ENCODE measurements around the gene KMT2A. TPM values are rescaled to one million over a fixed set of nuclear protein-coding genes. Genes with fewer than 3 reads are reported as not detected.

KMT2A gene
- total RNA-seq, 1 experiment from 2014 or later, result 50.4 TPM

GRCh38 chr11:118531597-118532084 lies 95.3 kb downstream of the KMT2A start:
- peak overlapping the region; percentile 45 for H2AFZ ChIP-seq (ENCODE audit: low read depth, low read length, poor library complexity, severe bottlenecking)
- CTCF ChIA-PET, result no interaction called here
- H3K4me1 ChIP-seq (ENCODE audit: control insufficient read depth in 1 of 2, insufficient read depth in 2 of 2, low read length in 2 of 2), result peaks cover 13 to 25% of the 10 kb centered on the region in 2 experiments
- peak overlapping the region; percentile 89 to 94 for H3K4me3 ChIP-seq (replicated peaks in 1 of 2; ENCODE audit: low read depth in 1 of 2, low read length in 2 of 2)
- DNase-seq (ENCODE audit: low read depth, low spot score), result no peak
- peak overlapping the region; percentile 65 for H3K9ac ChIP-seq (ENCODE audit: low read length)
- H3K27me3 ChIP-seq (ENCODE audit: insufficient read depth, low read length), result no peaks in the 10 kb centered on the region
- POLR2A ChIA-PET, result no interaction called here
- H3K9me3 ChIP-seq (ENCODE audit: control insufficient read depth in 1 of 2, insufficient read depth in 1 of 2, low read depth in 1 of 2, low read length in 2 of 2), result no peaks in the 10 kb centered on the region
- peak overlapping the region; percentile 82 for H3K4me2 ChIP-seq (ENCODE audit: low read length)
- H4K20me1 ChIP-seq (ENCODE audit: insufficient read depth), result no peaks in the 10 kb centered on the region
- H3K27ac ChIP-seq (ENCODE audit: low read depth, low read length), result peak overlapping the region; percentile 87
- intact Hi-C loops (cut with micrococcal nuclease), result no loop called here
- RAD21 ChIA-PET (ENCODE audit: low non-redundant PET in 1 of 2, low total read pairs in 2 of 2, uncharacterized antibody in 2 of 2, unreplicated experiment in 2 of 2), result no interaction called here
- no peaks in the 10 kb centered on the region for H3K9me2 ChIP-seq (ENCODE audit: insufficient read depth)
- H3K79me2 ChIP-seq (ENCODE audit: insufficient read depth, low read length), result no peaks in the 10 kb centered on the region
- no peaks in the 10 kb centered on the region; a peak in 1 of 4 replicates for H3K36me3 ChIP-seq (ENCODE audit: control insufficient read depth in 1 of 2, insufficient read depth in 2 of 2, low read length in 2 of 2)
- TF ChIP-seq ZFX (IDR thresholded peaks at IDR 0.05) (no peak), POLR2AphosphoS5 (IDR thresholded peaks at IDR 0.05; ENCODE audit: low read depth, low read length) (no peak), EGR1 (IDR thresholded peaks at IDR 0.05; ENCODE audit: low read depth) (no peak)
- peak; percentile 46 for ATAC-seq
- BruUV-seq (replicated peaks), result TSS peak; percentile 36

GRCh38 chr11:118532091-118532490 lies 95.8 kb downstream of the KMT2A start:
- CTCF ChIA-PET, result no interaction called here

More at GRCh38 chr11:118532091-118532490, 95.8 kb downstream of the KMT2A start:
- Histone ChIP-seq H3K27ac (ENCODE audit: low read depth, low read length) (peak overlapping the region; percentile 87), H3K79me2 (ENCODE audit: insufficient read depth, low read length) (no peaks in the 10 kb centered on the region), H3K4me3 (replicated peaks in 1 of 2; ENCODE audit: low read depth in 1 of 2, low read length in 2 of 2) (peak overlapping the region; percentile 89 to 94), H3K4me1 (ENCODE audit: control insufficient read depth in 1 of 2, insufficient read depth in 2 of 2, low read length in 2 of 2) (peaks cover 17 to 29% of the 10 kb centered on the region in 2 experiments), H3K36me3 (ENCODE audit: control insufficient read depth in 1 of 2, insufficient read depth in 2 of 2, low read length in 2 of 2) (no peaks in the 10 kb centered on the region; a peak in 1 of 4 replicates), H3K9ac (ENCODE audit: low read length) (peak overlapping the region; percentile 65), H3K9me2 (ENCODE audit: insufficient read depth) (no peaks in the 10 kb centered on the region), H3K27me3 (ENCODE audit: insufficient read depth, low read length) (no peaks in the 10 kb centered on the region), H3K4me2 (ENCODE audit: low read length) (peak overlapping the region; percentile 82), H4K20me1 (ENCODE audit: insufficient read depth) (no peaks in the 10 kb centered on the region), H2AFZ (ENCODE audit: low read depth, low read length, poor library complexity, severe bottlenecking) (no peak overlapping the region), H3K9me3 (ENCODE audit: control insufficient read depth in 1 of 2, insufficient read depth in 1 of 2, low read depth in 1 of 2, low read length in 2 of 2) (no peaks in the 10 kb centered on the region)
- no TSS peak for BruUV-seq (replicated peaks)
- no peak for DNase-seq (ENCODE audit: low read depth, low spot score)
- POLR2A ChIA-PET, result no interaction called here
- no peak for TF ChIP-seq YY1 (IDR thresholded peaks at IDR 0.05; ENCODE audit: extremely low read depth, insufficient replicate concordance, low read depth, low read length)
- TF ChIP-seq CEBPB (IDR thresholded peaks at IDR 0.05; ENCODE audit: low read depth), result no peak
- TF ChIP-seq SRF (IDR thresholded peaks at IDR 0.05; ENCODE audit: low read depth), result no peak
- no peak for TF ChIP-seq EZH2phosphoT487 (IDR thresholded peaks at IDR 0.05; ENCODE audit: borderline replicate concordance)
- no peak for TF ChIP-seq JUND (IDR thresholded peaks at IDR 0.05)
- TF ChIP-seq POLR2A (IDR thresholded peaks at IDR 0.05; ENCODE audit: borderline replicate concordance, extremely low read depth, insufficient read depth, insufficient read length), result no peak
- no peak for TF ChIP-seq TCF7L2 (IDR thresholded peaks at IDR 0.05; ENCODE audit: borderline replicate concordance, extremely low read depth, insufficient read depth, insufficient read length)
- no peak for TF ChIP-seq ZFX (IDR thresholded peaks at IDR 0.05)
- TF ChIP-seq FOSL1 (IDR thresholded peaks at IDR 0.05; ENCODE audit: low read depth), result no peak
- TF ChIP-seq RAD21 (IDR thresholded peaks at IDR 0.05; ENCODE audit: low read depth), result no peak
- TF ChIP-seq SP1 (IDR thresholded peaks at IDR 0.05; ENCODE audit: low read depth), result no peak
- TF ChIP-seq, protein P1, sequence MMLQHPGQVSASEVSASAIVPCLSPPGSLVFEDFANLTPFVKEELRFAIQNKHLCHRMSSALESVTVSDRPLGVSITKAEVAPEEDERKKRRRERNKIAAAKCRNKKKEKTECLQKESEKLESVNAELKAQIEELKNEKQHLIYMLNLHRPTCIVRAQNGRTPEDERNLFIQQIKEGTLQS (IDR thresholded peaks at IDR 0.05), result no peak
- no peak for TF ChIP-seq MAX (IDR thresholded peaks at IDR 0.05)
- TF ChIP-seq CBX3 (IDR thresholded peaks at IDR 0.05; ENCODE audit: low read depth), result no peak
- TF ChIP-seq, protein P2, sequence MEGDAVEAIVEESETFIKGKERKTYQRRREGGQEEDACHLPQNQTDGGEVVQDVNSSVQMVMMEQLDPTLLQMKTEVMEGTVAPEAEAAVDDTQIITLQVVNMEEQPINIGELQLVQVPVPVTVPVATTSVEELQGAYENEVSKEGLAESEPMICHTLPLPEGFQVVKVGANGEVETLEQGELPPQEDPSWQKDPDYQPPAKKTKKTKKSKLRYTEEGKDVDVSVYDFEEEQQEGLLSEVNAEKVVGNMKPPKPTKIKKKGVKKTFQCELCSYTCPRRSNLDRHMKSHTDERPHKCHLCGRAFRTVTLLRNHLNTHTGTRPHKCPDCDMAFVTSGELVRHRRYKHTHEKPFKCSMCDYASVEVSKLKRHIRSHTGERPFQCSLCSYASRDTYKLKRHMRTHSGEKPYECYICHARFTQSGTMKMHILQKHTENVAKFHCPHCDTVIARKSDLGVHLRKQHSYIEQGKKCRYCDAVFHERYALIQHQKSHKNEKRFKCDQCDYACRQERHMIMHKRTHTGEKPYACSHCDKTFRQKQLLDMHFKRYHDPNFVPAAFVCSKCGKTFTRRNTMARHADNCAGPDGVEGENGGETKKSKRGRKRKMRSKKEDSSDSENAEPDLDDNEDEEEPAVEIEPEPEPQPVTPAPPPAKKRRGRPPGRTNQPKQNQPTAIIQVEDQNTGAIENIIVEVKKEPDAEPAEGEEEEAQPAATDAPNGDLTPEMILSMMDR (IDR thresholded peaks at IDR 0.05 in 2 of 3, conservative IDR thresholded peaks at IDR 0.05 in 1 of 3; ENCODE audit: borderline replicate concordance in 1 of 3, insufficient read depth in 1 of 3, low read depth in 2 of 3, low read length in 2 of 3), result no peak
- no peak for TF ChIP-seq POLR2AphosphoS5 (IDR thresholded peaks at IDR 0.05; ENCODE audit: low read depth, low read length)
- no peak for TF ChIP-seq SIN3A (IDR thresholded peaks at IDR 0.05; ENCODE audit: low read depth)
- no peak for TF ChIP-seq EZH2 (IDR thresholded peaks at IDR 0.05)
- ATAC-seq, result no peak
- intact Hi-C loops (cut with micrococcal nuclease), result no loop called here
- RAD21 ChIA-PET (ENCODE audit: low non-redundant PET in 1 of 2, low total read pairs in 2 of 2, uncharacterized antibody in 2 of 2, unreplicated experiment in 2 of 2), result no interaction called here
